Measurements from ENCODE around the gene ARHGAP26.

GRCh38 chr5:143166090-143166489 is 395.9 kb downstream of the ARHGAP26 start:
- TF ChIP-seq, protein P1, sequence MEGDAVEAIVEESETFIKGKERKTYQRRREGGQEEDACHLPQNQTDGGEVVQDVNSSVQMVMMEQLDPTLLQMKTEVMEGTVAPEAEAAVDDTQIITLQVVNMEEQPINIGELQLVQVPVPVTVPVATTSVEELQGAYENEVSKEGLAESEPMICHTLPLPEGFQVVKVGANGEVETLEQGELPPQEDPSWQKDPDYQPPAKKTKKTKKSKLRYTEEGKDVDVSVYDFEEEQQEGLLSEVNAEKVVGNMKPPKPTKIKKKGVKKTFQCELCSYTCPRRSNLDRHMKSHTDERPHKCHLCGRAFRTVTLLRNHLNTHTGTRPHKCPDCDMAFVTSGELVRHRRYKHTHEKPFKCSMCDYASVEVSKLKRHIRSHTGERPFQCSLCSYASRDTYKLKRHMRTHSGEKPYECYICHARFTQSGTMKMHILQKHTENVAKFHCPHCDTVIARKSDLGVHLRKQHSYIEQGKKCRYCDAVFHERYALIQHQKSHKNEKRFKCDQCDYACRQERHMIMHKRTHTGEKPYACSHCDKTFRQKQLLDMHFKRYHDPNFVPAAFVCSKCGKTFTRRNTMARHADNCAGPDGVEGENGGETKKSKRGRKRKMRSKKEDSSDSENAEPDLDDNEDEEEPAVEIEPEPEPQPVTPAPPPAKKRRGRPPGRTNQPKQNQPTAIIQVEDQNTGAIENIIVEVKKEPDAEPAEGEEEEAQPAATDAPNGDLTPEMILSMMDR (IDR thresholded peaks at IDR 0.05), result no peak
- no peak for TF ChIP-seq POLR2A (IDR thresholded peaks at IDR 0.05)

Data from lower leg skin (tissue), 3 donors.